Measurements from ENCODE around the gene FZD1.

FZD1 gene

GRCh38 chr7:91265693-91266066 is 1.4 kb downstream of the FZD1 start:
- DNase-seq, result no peak

DNA sequence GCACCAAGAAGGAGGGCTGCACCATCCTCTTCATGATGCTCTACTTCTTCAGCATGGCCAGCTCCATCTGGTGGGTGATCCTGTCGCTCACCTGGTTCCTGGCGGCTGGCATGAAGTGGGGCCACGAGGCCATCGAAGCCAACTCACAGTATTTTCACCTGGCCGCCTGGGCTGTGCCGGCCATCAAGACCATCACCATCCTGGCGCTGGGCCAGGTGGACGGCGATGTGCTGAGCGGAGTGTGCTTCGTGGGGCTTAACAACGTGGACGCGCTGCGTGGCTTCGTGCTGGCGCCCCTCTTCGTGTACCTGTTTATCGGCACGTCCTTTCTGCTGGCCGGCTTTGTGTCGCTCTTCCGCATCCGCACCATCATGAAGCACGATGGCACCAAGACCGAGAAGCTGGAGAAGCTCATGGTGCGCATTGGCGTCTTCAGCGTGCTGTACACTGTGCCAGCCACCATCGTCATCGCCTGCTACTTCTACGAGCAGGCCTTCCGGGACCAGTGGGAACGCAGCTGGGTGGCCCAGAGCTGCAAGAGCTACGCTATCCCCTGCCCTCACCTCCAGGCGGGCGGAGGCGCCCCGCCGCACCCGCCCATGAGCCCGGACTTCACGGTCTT is 1.9 kb downstream of the FZD1 start:
- no peak for DNase-seq

GRCh38 chr7:91266689-91267090 is 2.5 kb downstream of the FZD1 start:
- no peak for DNase-seq

- DNase-seq, result no peak
Measured at GRCh38 chr7:91267171-91267955, 3.1 kb downstream of the FZD1 start.

GRCh38 chr7:91270372-91270771 is 6.1 kb downstream of the FZD1 start:
- no peak for DNase-seq

- no peak for DNase-seq
Measured at GRCh38 chr7:91276909-91277308, 12.7 kb downstream of the FZD1 start.

GRCh38 chr7:91280185-91280584 is 16.0 kb downstream of the FZD1 start:
- no peak for DNase-seq

DNA sequence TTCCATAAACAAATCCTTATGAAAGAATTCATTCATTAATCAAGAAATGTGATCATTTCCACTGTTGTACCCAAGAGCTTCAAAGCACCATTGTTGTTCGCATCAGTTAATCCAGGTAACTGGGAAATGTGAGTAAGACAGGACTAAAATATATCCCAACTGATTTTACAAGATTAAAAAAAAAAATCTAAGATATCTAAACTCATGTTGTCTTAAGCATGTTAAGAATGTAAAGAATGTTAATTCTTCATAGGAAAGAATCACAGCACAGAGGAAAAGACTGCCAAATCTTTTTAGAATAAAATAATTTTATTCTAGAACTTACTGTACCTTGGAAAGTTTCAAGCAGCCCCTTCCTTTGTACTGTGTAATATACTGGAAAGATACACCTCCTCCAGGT is 16.4 kb downstream of the FZD1 start:
- DNase-seq, result no peak

DNA sequence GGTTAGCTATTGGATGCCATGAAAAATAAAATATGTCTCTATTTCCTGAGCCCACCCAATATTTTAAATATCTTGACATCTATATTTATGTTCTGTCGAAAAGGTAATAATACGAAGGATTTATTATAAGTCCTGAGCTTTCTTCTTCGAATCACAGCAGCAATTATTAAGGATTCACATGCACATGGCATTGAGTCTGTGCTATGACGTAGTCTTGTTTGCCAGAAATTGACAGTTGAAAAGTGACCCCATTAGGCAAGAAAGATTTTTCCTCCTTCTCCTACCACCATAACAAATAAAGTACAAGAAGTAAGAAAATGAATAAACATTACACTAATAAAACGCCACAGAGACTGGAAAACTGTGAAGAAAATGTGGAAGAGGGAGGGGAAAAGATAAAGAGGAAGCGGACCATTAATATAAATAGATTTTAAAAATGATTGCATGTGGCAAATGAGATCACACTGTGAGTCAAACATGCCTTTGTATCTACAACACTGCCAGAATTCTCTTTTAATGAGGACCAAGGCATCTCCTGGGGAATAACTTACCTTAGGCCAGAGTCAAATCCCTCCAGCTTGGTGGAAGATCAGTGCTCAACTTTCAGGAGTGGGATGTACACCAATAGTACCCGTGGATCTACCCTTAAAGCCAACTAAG is 21.6 kb downstream of the FZD1 start:
- DNase-seq, result no peak

GRCh38 chr7:91286432-91286831 is 22.2 kb downstream of the FZD1 start:
- no peak for DNase-seq

DNA sequence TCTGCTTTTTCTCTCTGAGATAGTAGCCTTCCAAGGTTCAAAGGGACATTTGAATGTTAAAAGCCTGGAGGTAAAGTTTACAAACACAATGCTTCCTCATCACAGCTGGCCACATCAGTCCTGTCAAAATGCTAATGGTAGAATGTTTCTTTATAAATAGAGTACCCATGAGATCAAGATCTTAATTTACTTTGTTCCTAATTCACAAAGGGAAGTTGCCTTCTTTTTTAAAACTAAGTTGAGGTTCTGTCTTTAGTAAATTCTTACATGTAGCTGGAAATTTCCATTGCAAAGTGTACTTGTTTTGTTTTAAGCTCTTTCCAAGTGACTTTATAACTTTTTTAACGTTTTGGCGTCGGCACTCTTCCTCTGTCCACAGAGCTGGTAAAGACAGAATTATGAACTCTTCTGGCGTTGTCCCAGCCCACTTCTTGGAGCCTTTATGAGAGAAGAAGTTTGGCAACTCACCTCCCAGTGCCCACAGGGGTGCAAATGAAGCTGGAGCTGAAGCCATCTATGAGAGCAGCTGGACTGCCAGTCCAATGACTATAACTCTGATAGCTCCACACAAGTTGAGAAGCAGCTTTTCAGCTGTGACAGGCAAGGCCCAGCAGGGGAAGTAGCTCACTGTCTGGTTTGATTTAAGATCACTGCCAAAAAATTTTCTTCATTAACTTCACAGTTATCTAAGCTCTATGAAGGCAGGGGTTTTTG is 23.3 kb downstream of the FZD1 start:
- DNase-seq, result no peak

DNA sequence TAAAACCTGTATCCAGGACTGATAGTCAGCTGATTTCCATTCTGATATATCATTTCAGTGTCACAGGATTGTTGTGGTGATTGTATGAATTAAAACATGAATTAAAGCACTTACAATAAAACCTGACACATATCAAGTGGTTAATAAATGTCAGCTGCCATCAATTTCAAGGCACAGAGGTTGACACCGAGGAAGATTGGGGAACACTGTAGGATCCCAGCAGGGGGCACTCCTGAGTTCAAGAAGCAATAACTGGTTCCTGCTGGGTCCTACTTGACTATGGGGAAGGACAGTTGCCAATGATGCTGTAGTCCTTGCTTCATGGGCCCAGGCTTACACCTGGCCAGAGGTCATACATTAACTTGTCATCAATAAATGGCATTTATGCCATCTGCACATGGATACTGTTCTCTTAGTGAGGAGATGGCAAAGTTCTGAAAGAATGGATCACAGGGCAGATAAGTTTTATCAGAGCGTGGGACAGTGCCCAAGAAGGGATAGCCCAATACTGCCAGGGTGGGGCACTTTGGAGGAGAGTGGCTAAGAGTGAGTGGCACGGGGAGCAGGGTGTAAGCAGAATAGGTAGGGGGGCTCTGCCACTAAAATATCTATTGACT is 24.1 kb downstream of the FZD1 start:
- no peak for DNase-seq

GRCh38 chr7:91289633-91290254 is 25.5 kb downstream of the FZD1 start:
- no peak for DNase-seq

DNA sequence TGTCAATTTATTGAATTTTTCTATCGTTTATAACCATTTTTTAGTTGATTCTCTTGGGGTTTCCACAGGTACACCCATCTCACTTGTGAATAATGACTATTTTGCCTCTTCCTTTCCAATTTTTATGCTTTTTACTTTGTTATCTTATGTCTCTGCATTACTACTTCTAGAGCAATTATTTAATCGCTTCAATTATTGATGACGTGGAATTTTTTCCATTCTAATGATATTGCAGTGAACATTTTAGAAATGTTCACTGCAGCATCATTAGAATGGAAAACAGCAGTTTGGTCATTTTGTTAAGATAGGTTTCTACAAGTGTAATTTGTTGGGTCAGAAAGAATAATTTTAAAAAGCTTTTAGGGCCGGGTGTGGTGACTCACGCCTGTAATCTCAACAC is 27.1 kb downstream of the FZD1 start:
- DNase-seq, result no peak

DNA sequence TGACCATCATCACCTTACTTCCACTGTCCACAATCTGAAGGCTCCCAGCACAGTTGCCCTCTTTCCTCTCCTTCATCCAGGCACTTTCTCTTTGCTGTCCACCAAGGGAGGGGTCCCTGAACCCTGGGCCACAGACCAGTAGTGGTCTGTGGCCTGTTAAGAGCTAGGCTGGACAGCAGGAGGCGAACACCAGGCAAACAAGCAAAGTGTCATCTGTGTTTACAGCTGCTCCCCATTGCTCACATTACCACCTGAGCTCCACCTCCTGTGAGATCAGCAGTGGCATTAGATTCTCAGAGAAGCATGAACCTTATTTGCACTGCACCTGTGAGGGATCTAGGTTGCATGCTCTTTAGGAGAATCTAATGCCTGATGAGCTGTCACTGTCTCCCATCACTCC is 27.7 kb downstream of the FZD1 start:
- no peak for DNase-seq

GRCh38 chr7:91292506-91292905 is 28.3 kb downstream of the FZD1 start:
- no peak for DNase-seq

DNA sequence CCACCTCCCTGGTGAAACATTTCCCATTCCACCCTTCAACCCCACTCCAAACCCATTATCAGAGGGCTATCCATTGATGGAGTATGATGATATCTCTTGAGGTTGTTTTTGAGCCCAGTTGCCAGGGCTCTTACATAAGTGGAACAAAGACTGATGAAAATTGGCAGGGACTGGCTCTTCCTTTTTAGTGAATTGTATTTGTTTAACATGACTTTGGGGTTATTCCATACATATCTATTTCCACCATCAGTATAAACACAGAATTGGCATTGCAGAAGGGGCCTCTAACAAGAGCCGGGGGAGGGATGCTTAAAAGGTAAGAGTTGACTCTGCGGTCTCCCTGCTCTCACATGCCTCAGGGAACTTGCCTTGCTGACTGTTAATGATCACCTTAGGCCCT is 28.9 kb downstream of the FZD1 start:
- DNase-seq, result no peak

DNA sequence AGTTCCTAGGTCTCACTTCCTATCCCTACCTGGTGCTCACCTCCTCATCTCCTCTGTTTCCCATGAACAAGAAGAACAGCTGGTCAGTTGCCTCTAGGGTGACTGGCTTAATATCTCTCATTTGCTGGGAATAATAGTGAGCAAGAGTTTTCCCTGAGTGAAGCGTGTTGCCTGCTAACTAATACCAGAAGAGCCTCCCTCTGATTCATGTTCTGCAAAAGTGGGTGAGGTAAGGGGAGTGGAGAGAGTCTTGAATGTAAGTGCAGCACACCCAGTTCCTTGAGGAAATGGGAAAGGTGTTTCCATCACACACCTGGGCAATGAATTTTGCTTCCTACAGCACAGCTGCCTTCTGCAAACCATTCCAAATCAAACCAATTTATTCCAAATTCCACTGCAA is 29.6 kb downstream of the FZD1 start:
- no peak for DNase-seq

GRCh38 chr7:91294639-91295220 is 30.5 kb downstream of the FZD1 start:
- DNase-seq, result no peak

DNA sequence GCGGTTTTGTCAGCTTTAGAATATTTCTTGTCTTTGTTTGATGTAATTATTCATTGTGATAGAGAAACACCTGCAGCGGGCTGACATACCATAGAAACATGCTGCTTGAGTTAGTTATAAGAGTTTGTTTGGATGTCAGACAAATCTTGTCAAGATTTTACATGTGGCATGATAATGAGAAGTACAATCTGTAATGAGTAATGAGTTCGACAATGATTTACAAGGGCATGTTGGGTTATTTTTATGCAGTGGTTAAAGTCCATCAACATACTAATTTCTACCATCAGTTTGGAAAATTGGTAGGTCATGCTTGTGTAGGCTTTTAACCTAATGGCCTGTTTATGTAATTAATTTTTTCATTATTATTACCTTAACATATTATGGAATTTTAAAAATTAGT is 31.3 kb downstream of the FZD1 start:
- DNase-seq, result no peak

GRCh38 chr7:91297939-91298338 is 33.7 kb downstream of the FZD1 start:
- DNase-seq, result no peak

Measured in 8988T (cell line).